IMR-90 (cell line): Measurements from ENCODE around the gene TTLL8. TPM values are rescaled to one million over a fixed set of nuclear protein-coding genes. Genes with fewer than 3 reads are reported as not detected.

Experiments
- ATAC-seq: fragments of 200-7000 bp; cut with Tn5 transposase; 2 replicates; pipeline ENCODE4 v1.9.1; 2020; ENCODE audit warnings: low read depth, mild to moderate bottlenecking, moderate library complexity
- BruUV-seq: library from RNA; stranded (reverse); fragments of 400-500 nt; replicated peaks from 2 replicates; lab custom pipeline; 2021; lab: Mats Ljungman, UMichigan
- CTCF ChIA-PET: fragments of 300-600 bp; formaldehyde crosslinking; extraction: SDS; loops from one replicate; lab custom pipeline; 2021; ENCODE audit warnings: antibody characterized with exemption; lab: Yijun Ruan, JAX
- POLR2A ChIA-PET: fragments of 300-600 bp; sonication (Branson Sonifier 250); formaldehyde crosslinking; loops from one replicate; lab custom pipeline; 2022; ENCODE audit warnings: antibody characterized with exemption; ENCODE audit not compliant: unreplicated experiment; lab: Charles Lee
- DNase-seq: peaks from one replicate; pipeline ENCODE4 v3.0.0; 2013
- H2AFZ ChIP-seq: replicated peaks from 2 replicates; pipeline ENCODE3; 2013; ENCODE audit warnings: low read length, mild to moderate bottlenecking; ENCODE audit not compliant: poor library complexity
- H2AK5ac ChIP-seq: 2 replicates; pipeline ENCODE4 v1.6.1; 2013; ENCODE audit warnings: low read depth, low read length, inconsistent platforms
- H2AK9ac ChIP-seq: replicated peaks from 2 replicates; pipeline ENCODE3; 2013; ENCODE audit warnings: mild to moderate bottlenecking, low read depth, low read length, moderate library complexity; ENCODE audit not compliant: poor library complexity
- H2BK120ac ChIP-seq: 2 replicates; pipeline ENCODE4 v1.6.1; 2013; ENCODE audit warnings: low read depth, low read length, inconsistent platforms
- H2BK15ac ChIP-seq: 3 replicates; pipeline ENCODE4 v1.6.1; 2013; ENCODE audit warnings: low read depth, low read length, inconsistent platforms
- H2BK20ac ChIP-seq: 2 replicates; pipeline ENCODE4 v1.6.1; 2013; ENCODE audit warnings: low read depth, mild to moderate bottlenecking, inconsistent platforms, low read length, moderate library complexity
- H2BK5ac ChIP-seq: 2 replicates; pipeline ENCODE4 v1.6.1; 2013; ENCODE audit warnings: mild to moderate bottlenecking, low read depth, low read length, inconsistent platforms; ENCODE audit not compliant: poor library complexity, severe bottlenecking
- H3K14ac ChIP-seq: replicated peaks from 2 replicates; pipeline ENCODE4 v1.6.1; 2013; ENCODE audit warnings: low read depth, low read length, inconsistent platforms
- H3K18ac ChIP-seq: 2 replicates; pipeline ENCODE4 v1.6.1; 2013; ENCODE audit warnings: low read depth, low read length, control low read depth
- H3K23ac ChIP-seq: 2 replicates; pipeline ENCODE4 v1.6.1; 2013; ENCODE audit warnings: low read depth, low read length, inconsistent platforms
- H3K27ac ChIP-seq: 2 replicates; pipeline ENCODE4 v1.5.1; 2013; ENCODE audit warnings: mild to moderate bottlenecking, control low read depth, low read length; ENCODE audit not compliant: insufficient read depth
- H3K27me3 ChIP-seq: 2 replicates; pipeline ENCODE4 v1.6.1; 2013; ENCODE audit warnings: low read length; ENCODE audit not compliant: control insufficient read depth, insufficient read depth
- H3K36me3 ChIP-seq: 2 replicates; pipeline ENCODE4 v1.6.1; 2013; ENCODE audit warnings: low read length, mixed read lengths; ENCODE audit not compliant: control insufficient read depth, insufficient read depth
- H3K4ac ChIP-seq: 2 replicates; pipeline ENCODE4 v1.6.1; 2013; ENCODE audit warnings: low read depth, low read length, inconsistent platforms
- H3K4me1 ChIP-seq: 2 replicates; pipeline ENCODE4 v1.6.1; 2013; ENCODE audit warnings: low read length, mixed read lengths; ENCODE audit not compliant: control insufficient read depth, insufficient read depth
- H3K4me2 ChIP-seq: 2 replicates; pipeline ENCODE4 v1.6.1; 2013; ENCODE audit warnings: low read depth, mild to moderate bottlenecking, control low read depth, low read length, moderate library complexity
- H3K4me3 ChIP-seq: 2 replicates; pipeline ENCODE4 v1.5.1; 2013; ENCODE audit warnings: low read depth, mild to moderate bottlenecking, control low read depth, low read length, moderate library complexity; ENCODE audit not compliant: insufficient read depth
- H3K56ac ChIP-seq: 2 replicates; pipeline ENCODE4 v1.6.1; 2013; ENCODE audit warnings: low read length, inconsistent platforms; ENCODE audit not compliant: insufficient read depth; ENCODE audit errors: extremely low read depth
- H3K79me1 ChIP-seq, 2 experiments: 2 replicates each; pipeline ENCODE4 v1.6.1; 2013; ENCODE audit warnings: low read length in 2 of 2, inconsistent platforms in 1 of 2, low read depth in 1 of 2
- H3K9ac ChIP-seq: 2 replicates; pipeline ENCODE4 v1.6.1; 2013; ENCODE audit warnings: low read depth, low read length, control low read depth
- H3K9me1 ChIP-seq: 2 replicates; pipeline ENCODE4 v1.6.1; 2013; ENCODE audit warnings: low read length, inconsistent platforms; ENCODE audit not compliant: insufficient read depth
- H3K9me3 ChIP-seq: 2 replicates; pipeline ENCODE4 v1.6.1; 2013; ENCODE audit warnings: low read length; ENCODE audit not compliant: control insufficient read depth, insufficient read depth
- H4K20me1 ChIP-seq: 2 replicates; pipeline ENCODE4 v1.6.1; 2013; ENCODE audit warnings: low read length, inconsistent platforms; ENCODE audit not compliant: insufficient read depth
- H4K5ac ChIP-seq: 2 replicates; pipeline ENCODE4 v1.6.1; 2013; ENCODE audit warnings: mild to moderate bottlenecking, low read depth, low read length, control low read depth
- H4K8ac ChIP-seq, 2 experiments: 2 replicates each; pipeline ENCODE4 v1.6.1; 2013; ENCODE audit warnings: low read depth in 2 of 2, low read length in 2 of 2, control low read depth in 1 of 2, inconsistent platforms in 1 of 2
- H4K91ac ChIP-seq: 2 replicates; pipeline ENCODE4 v1.6.1; 2013; ENCODE audit warnings: low read depth, low read length, inconsistent platforms; ENCODE audit not compliant: insufficient read depth
- CEBPB ChIP-seq: IDR thresholded peaks from 2 replicates; pipeline ENCODE4 v1.6.1; 2012; ENCODE audit warnings: low read depth, low read length, improper control_type of control experiment
- NFE2L2 ChIP-seq: fragments of 150-350 bp; IDR thresholded peaks from 2 replicates; pipeline ENCODE4 v1.6.1; 2016; ENCODE audit warnings: low read depth, mild to moderate bottlenecking, low read length
- POLR2A ChIP-seq: IDR thresholded peaks from 2 replicates; pipeline ENCODE4 v1.6.1; 2012; ENCODE audit warnings: mild to moderate bottlenecking, low read depth, low read length
- RAD21 ChIP-seq: IDR thresholded peaks from 2 replicates; pipeline ENCODE4 v1.6.1; 2012; ENCODE audit warnings: low read length, improper control_type of control experiment
- RCOR1 ChIP-seq: IDR thresholded peaks from 2 replicates; pipeline ENCODE4 v1.6.1; 2012; ENCODE audit warnings: mild to moderate bottlenecking, low read length, improper control_type of control experiment; ENCODE audit not compliant: insufficient replicate concordance
- USF2 ChIP-seq: fragments of 150-350 bp; IDR thresholded peaks from 2 replicates; pipeline ENCODE4 v1.6.1; 2017; ENCODE audit warnings: mild to moderate bottlenecking, antibody characterized with exemption, low read length, low read depth
- WGBS, 2 experiments: methylation state at CpG; one replicate each; pipeline versions ENCODE4 v1.1.5 to v1.1.7; 2013; ENCODE audit warnings: missing lambda C conversion rate in 2 of 2; ENCODE audit not compliant: insufficient read length in 1 of 2; ENCODE audit errors: extremely low coverage in 2 of 2; 5-methylcytosine and 5-hydroxymethylcytosine counted together
- dilution Hi-C: fragments of 300-500 bp; cut with HindIII; formaldehyde crosslinking; loops from one replicate; pipeline ENCODE4 v1.14.3; 2018; ENCODE audit warnings: low sequenced_read_pairs; ENCODE audit not compliant: unreplicated experiment
- in situ Hi-C: fragments of 300-500 bp; cut with MboI; formaldehyde crosslinking; loops from 3 replicates; pipeline ENCODE4 v1.14.3; 2019; ENCODE audit warnings: low sequenced_read_pairs, inconsistent platforms, mixed read lengths
- intact Hi-C: fragments of 100-400 bp; cut with micrococcal nuclease; formaldehyde crosslinking; loops from 2 replicates; pipeline ENCODE4 v1.10.0; 2022
- polyA plus RNA-seq, 3 experiments: library from polyadenylated mRNA; depleted of rRNA; stranded (reverse); fragments of >200 nt; gene quantifications; 2 replicates each; pipeline ENCODE4 v1.2.3, GENCODE V29; 2012; ENCODE audit warnings: low replicate concordance in 1 of 3
- total RNA-seq: library from RNA; depleted of rRNA; stranded (reverse); fragments of >200 nt; gene quantifications from 2 replicates; pipeline ENCODE4 v1.2.3, GENCODE V29; 2012
- TF ChIP-seq, protein P1 (sequence below): conservative IDR thresholded peaks from 2 replicates; pipeline ENCODE4 v1.5.1; 2012; ENCODE audit warnings: mild to moderate bottlenecking, low read depth, low read length, improper control_type of control experiment

TTLL8 gene
- total and polyA plus RNA-seq, 2 of the 4 experiments (the other 2 are of a cell fraction) = not detected

DNA sequence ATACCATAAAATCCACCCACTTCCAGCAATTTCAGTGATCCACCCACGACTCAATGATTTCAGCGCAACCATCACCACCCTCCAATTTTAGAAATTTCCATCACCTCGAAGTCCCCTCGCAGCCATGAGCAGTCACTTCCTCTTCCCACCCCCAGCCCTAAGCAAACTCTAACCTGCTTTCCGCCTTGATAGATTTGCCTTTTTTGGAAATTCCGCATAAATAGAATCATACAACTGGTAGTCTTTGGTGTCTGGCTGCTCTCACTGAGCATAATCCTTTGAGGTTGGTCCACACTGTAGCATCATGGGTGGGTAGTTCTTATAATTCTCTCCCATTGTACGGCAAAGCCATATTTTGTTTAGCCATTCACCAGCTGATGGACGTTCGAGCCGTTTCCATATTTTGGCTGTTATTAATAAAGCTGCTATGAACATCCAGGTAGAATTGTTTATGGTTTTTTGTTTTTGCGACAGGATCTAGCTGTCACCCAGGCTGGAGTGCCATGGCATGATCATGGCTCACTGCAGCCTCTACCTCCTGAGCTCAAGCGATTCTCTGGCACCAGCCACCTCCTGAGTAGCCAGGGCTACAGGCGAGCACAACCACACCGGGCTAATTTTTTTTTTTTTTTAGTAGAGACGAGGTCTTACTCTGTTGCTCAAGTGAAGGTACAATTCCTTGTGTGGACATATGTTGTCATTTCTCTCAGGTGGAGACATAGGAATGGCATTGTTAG, 81.5 kb downstream of the TTLL8 start:
- WGBS, 2 experiments = 70% methylated on average over 6 of the region's 15 CpGs; no CpG with 5 or more reads in 1 of the 2 experiments
- H3K56ac ChIP-seq = no peak overlapping the region
- TF ChIP-seq NFE2L2 (no peak), POLR2A (no peak), RAD21 (no peak), CEBPB (no peak), RCOR1 (no peak), USF2 (no peak)
- TF ChIP-seq, protein P1, sequence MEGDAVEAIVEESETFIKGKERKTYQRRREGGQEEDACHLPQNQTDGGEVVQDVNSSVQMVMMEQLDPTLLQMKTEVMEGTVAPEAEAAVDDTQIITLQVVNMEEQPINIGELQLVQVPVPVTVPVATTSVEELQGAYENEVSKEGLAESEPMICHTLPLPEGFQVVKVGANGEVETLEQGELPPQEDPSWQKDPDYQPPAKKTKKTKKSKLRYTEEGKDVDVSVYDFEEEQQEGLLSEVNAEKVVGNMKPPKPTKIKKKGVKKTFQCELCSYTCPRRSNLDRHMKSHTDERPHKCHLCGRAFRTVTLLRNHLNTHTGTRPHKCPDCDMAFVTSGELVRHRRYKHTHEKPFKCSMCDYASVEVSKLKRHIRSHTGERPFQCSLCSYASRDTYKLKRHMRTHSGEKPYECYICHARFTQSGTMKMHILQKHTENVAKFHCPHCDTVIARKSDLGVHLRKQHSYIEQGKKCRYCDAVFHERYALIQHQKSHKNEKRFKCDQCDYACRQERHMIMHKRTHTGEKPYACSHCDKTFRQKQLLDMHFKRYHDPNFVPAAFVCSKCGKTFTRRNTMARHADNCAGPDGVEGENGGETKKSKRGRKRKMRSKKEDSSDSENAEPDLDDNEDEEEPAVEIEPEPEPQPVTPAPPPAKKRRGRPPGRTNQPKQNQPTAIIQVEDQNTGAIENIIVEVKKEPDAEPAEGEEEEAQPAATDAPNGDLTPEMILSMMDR = no peak
- no peak overlapping the region; the same call in 1 of the 2 replicates for H3K14ac ChIP-seq
- dilution Hi-C loops (no loop called here), in situ Hi-C loops (no loop called here), intact Hi-C loops (loop anchor here (10.0 kb wide), 1 partner anchor 228 kb away; the partner anchor contains the start of gene SELENOO)
- H2BK5ac ChIP-seq = no peak overlapping the region
- ChIA-PET CTCF (interaction anchor here (0.5 kb wide), 1 partner anchor 14 kb away, joined by 5 read pairs; no protein-coding TSS in a partner anchor), POLR2A (no interaction called here)
- no peaks in the 10 kb centered on the region for H3K27me3 ChIP-seq
- H3K27ac ChIP-seq = no peak overlapping the region
- no peak overlapping the region for H3K18ac ChIP-seq
- 0 out of 2 replicates have a peak, but pooled peaks cover 4% of the 10 kb centered on the region for H4K20me1 ChIP-seq
- no peaks in the 10 kb centered on the region for H3K36me3 ChIP-seq
- peaks cover 9 to 11% of the 10 kb centered on the region in 2 experiments; a peak in 3 of 4 replicates for H3K79me1 ChIP-seq
- no peak overlapping the region for H4K8ac ChIP-seq
- no peak overlapping the region for H2BK15ac ChIP-seq
- H3K4ac ChIP-seq = no peak overlapping the region
- H2AK9ac ChIP-seq = no peak overlapping the region
- ATAC-seq (no peak), DNase-seq (no peak)
- no peak overlapping the region for H4K5ac ChIP-seq
- H3K9me3 ChIP-seq = peaks cover 2% of the 10 kb centered on the region; the same call in 1 of the 2 replicates
- no peak overlapping the region for H2AK5ac ChIP-seq
- H3K23ac ChIP-seq = no peak overlapping the region
- no peak overlapping the region for H3K4me3 ChIP-seq
- H4K91ac ChIP-seq = no peak overlapping the region
- no peak overlapping the region for H2BK120ac ChIP-seq
- H3K4me2 ChIP-seq = no peak overlapping the region
- H2AFZ ChIP-seq = no peak overlapping the region
- BruUV-seq = no TSS peak
- no peak overlapping the region for H3K9ac ChIP-seq
- no peak overlapping the region for H2BK20ac ChIP-seq
- H3K9me1 ChIP-seq = peaks cover 16% of the 10 kb centered on the region
- H3K4me1 ChIP-seq = peaks cover 3% of the 10 kb centered on the region
